GM12878 (cell line): ENCODE data around the gene TRPC3. TPM values are rescaled to one million over a fixed set of nuclear protein-coding genes. Genes with fewer than 3 reads are reported as not detected.
A peak's percentile ranks its signal among the peaks of the same experiment; 100 is the strongest.

ENCODE experiments used
- ATAC-seq: fragments of 200-7000 bp; cut with Tn5 transposase; 3 replicates; pipeline ENCODE4 v1.9.1; 2020; ENCODE audit warnings: mild to moderate bottlenecking, moderate library complexity
- BruUV-seq: library from RNA; stranded (reverse); fragments of 400-500 nt; replicated peaks from 2 replicates; lab custom pipeline; 2021; lab: Mats Ljungman, UMichigan
- CTCF ChIA-PET: fragments of 300-600 bp; sonication (Branson Sonifier 250); formaldehyde crosslinking; extraction: SDS; loops from one replicate; lab custom pipeline; 2021; ENCODE audit warnings: inconsistent platforms; lab: Yijun Ruan, JAX
- POLR2A ChIA-PET: fragments of 350-600 bp; formaldehyde crosslinking; extraction: SDS; loops from one replicate; lab custom pipeline; 2021; ENCODE audit warnings: inconsistent platforms; lab: Charles Lee
- RAD21 ChIA-PET: fragments of 300-600 bp; sonication (Branson Sonifier 250); formaldehyde crosslinking; loops from one replicate; lab custom pipeline; 2023; ENCODE audit warnings: antibody characterized with exemption; ENCODE audit not compliant: unreplicated experiment; lab: Charles Lee
- SMC1A ChIA-PET: fragments of 300-600 bp; sonication (Branson Sonifier 250); formaldehyde crosslinking; loops from one replicate; lab custom pipeline; 2023; ENCODE audit not compliant: unreplicated experiment, uncharacterized antibody; lab: Charles Lee
- DNase-seq: peaks from one replicate; pipeline ENCODE4 v3.0.0-alpha.2; 2011; ENCODE audit warnings: low read depth, low spot score
- FAIRE-seq: peaks from 3 replicates; lab custom pipeline; 2011; peaks lifted over from hg19 to GRCh38; lab: Jason Lieb, UNC
- H2AFZ ChIP-seq: 2 replicates; pipeline ENCODE4 v1.6.0; 2011; ENCODE audit warnings: low read depth, low read length, control low read depth; ENCODE audit not compliant: control insufficient read depth
- H3K27ac ChIP-seq: 2 replicates; pipeline ENCODE4 v1.5.1; 2011; ENCODE audit warnings: control low read depth; ENCODE audit not compliant: control insufficient read depth, insufficient read depth
- H3K27me3 ChIP-seq, 2 experiments: replicated peaks in 1 of 2; 2 replicates each; pipeline versions ENCODE4 v1.6.0 to v1.6.1; 2011; ENCODE audit warnings: low read length in 1 of 2; ENCODE audit not compliant: control insufficient read depth in 2 of 2, insufficient read depth in 2 of 2
- H3K36me3 ChIP-seq, 2 experiments: 2 replicates each; pipeline ENCODE4 v1.5.1; 2011; ENCODE audit warnings: low read length in 1 of 2; ENCODE audit not compliant: control insufficient read depth in 2 of 2, insufficient read depth in 2 of 2
- H3K4me1 ChIP-seq: 2 replicates; pipeline ENCODE4 v1.6.1; 2011; ENCODE audit warnings: mild to moderate bottlenecking, low read length, moderate library complexity, mixed read lengths; ENCODE audit not compliant: control insufficient read depth, insufficient read depth
- H3K4me2 ChIP-seq: 2 replicates; pipeline ENCODE4 v1.6.0; 2011; ENCODE audit warnings: control low read depth; ENCODE audit not compliant: control insufficient read depth, insufficient read depth
- H3K4me3 ChIP-seq: fragments of 200-600 bp; sonication (generic); 2 replicates; pipeline ENCODE4 v1.5.1; 2016
- H3K79me2 ChIP-seq: 2 replicates; pipeline ENCODE4 v1.6.0; 2011; ENCODE audit warnings: low read length; ENCODE audit not compliant: control insufficient read depth, insufficient read depth
- H3K9ac ChIP-seq: 2 replicates; pipeline ENCODE4 v1.8.0; 2011; ENCODE audit warnings: low read length, control low read depth, mixed read lengths; ENCODE audit not compliant: control insufficient read depth, insufficient read depth
- H3K9me3 ChIP-seq: replicated peaks from 3 replicates; pipeline ENCODE4 v1.5.1; 2011; ENCODE audit warnings: mild to moderate bottlenecking, low read length; ENCODE audit not compliant: control insufficient read depth, insufficient read depth
- H4K20me1 ChIP-seq: 2 replicates; pipeline ENCODE4 v1.6.0; 2011; ENCODE audit not compliant: control insufficient read depth, insufficient read depth
- ATF3 ChIP-seq: IDR thresholded peaks from 2 replicates; pipeline ENCODE4 v1.6.1; 2011; ENCODE audit warnings: low read depth, mild to moderate bottlenecking, low read length, moderate library complexity, borderline replicate concordance; ENCODE audit errors: extremely low read depth
- BCL3 ChIP-seq: IDR thresholded peaks from 2 replicates; pipeline ENCODE4 v1.6.1; 2011; ENCODE audit warnings: borderline replicate concordance, low read depth, mild to moderate bottlenecking, moderate library complexity, low read length; ENCODE audit not compliant: insufficient read depth, poor library complexity, severe bottlenecking
- BHLHE40 ChIP-seq, 2 experiments: fragments of 450-650 bp in 1 of 2; IDR thresholded peaks; 2 replicates each; pipeline ENCODE4 v1.6.1; 2011 to 2017; ENCODE audit warnings: low read depth in 2 of 2, borderline replicate concordance in 1 of 2, improper control_type of control experiment in 1 of 2, low read length in 1 of 2, mild to moderate bottlenecking in 1 of 2
- CHD2 ChIP-seq: IDR thresholded peaks from 2 replicates; pipeline ENCODE4 v1.6.1; 2011; ENCODE audit warnings: low read depth, low read length, improper control_type of control experiment, borderline replicate concordance
- HSF1 ChIP-seq: fragments of 150-350 bp; IDR thresholded peaks from 2 replicates; pipeline ENCODE4 v1.6.1; 2014; ENCODE audit warnings: mild to moderate bottlenecking, low read depth, low read length
- IKZF1 ChIP-seq: fragments of 450-650 bp; conservative IDR thresholded peaks from 2 replicates; pipeline ENCODE4 v1.6.1; 2017; ENCODE audit warnings: antibody characterized with exemption, mild to moderate bottlenecking
- JUNB ChIP-seq: IDR thresholded peaks from 2 replicates; pipeline ENCODE4 v1.6.1; 2016; ENCODE audit warnings: antibody characterized with exemption, mild to moderate bottlenecking
- MAX ChIP-seq: IDR thresholded peaks from 2 replicates; pipeline ENCODE4 v1.6.1; 2012; ENCODE audit warnings: low read depth, low read length, improper control_type of control experiment
- MTA3 ChIP-seq: IDR thresholded peaks from 2 replicates; pipeline ENCODE4 v1.6.1; 2012; ENCODE audit warnings: low read length, inconsistent platforms, borderline replicate concordance
- NR2C2 ChIP-seq: IDR thresholded peaks from 2 replicates; pipeline ENCODE4 v1.6.1; 2011; ENCODE audit warnings: borderline replicate concordance, low read depth; ENCODE audit not compliant: control insufficient read depth, insufficient read length
- POLR2A ChIP-seq: IDR thresholded peaks from 2 replicates; pipeline ENCODE4 v1.6.1; 2011; ENCODE audit warnings: low read depth, mild to moderate bottlenecking, low read length
- POLR2AphosphoS5 ChIP-seq: IDR thresholded peaks from 2 replicates; pipeline ENCODE4 v1.6.1; 2011; ENCODE audit warnings: mild to moderate bottlenecking, low read length, inconsistent platforms
- RAD51 ChIP-seq: fragments of 450-650 bp; IDR thresholded peaks from 2 replicates; pipeline ENCODE4 v1.6.1; 2016; ENCODE audit warnings: moderate library complexity, mild to moderate bottlenecking, inconsistent platforms
- SKIL ChIP-seq: fragments of 450-650 bp; IDR thresholded peaks from 2 replicates; pipeline ENCODE4 v1.6.1; 2017; ENCODE audit warnings: mild to moderate bottlenecking, low read depth, inconsistent platforms; ENCODE audit not compliant: poor library complexity, severe bottlenecking
- WRNIP1 ChIP-seq: IDR thresholded peaks from 2 replicates; pipeline ENCODE4 v1.6.1; 2011; ENCODE audit warnings: low read depth, low read length, improper control_type of control experiment, borderline replicate concordance
- WGBS: methylation state at CpG from one replicate; pipeline ENCODE4 v1.1.6; 2016; ENCODE audit warnings: low lambda C conversion rate; ENCODE audit not compliant: insufficient replicate concordance, insufficient coverage; ENCODE audit errors: missing lambda C conversion rate; 5-methylcytosine and 5-hydroxymethylcytosine counted together
- in situ Hi-C: fragments of 300-500 bp; cut with MboI; formaldehyde crosslinking; loops from 9 replicates; pipeline ENCODE4 v1.14.3; 2018; ENCODE audit warnings: mixed read lengths
- intact Hi-C: fragments of 100-400 bp; cut with micrococcal nuclease; formaldehyde crosslinking; loops from one replicate; pipeline ENCODE4 v1.14.2; 2022; ENCODE audit not compliant: unreplicated experiment
- polyA plus RNA-seq, 11 experiments: library from polyadenylated mRNA; depleted of rRNA in 4 of 11; unstranded in 6 of 11; stranded (reverse) in 5 of 11; fragments of >200 nt; fragmentation: Nextera tagmentation in 4 of 11; fragmentation: Illumina TruSeq in 1 of 11; extraction: Ambion mirVana in 4 of 11; extraction: Trizol in 1 of 11; gene quantifications; 1 replicate in 1 of 11; 2 replicates in 10 of 11; pipeline versions ENCODE4 v1.2.1 to v1.2.3, GENCODE V29; 2011 to 2016; ENCODE audit warnings: inconsistent platforms in 2 of 11, missing spikeins in 2 of 11, low read depth in 1 of 11
- total RNA-seq, 4 experiments: library from RNA; depleted of rRNA in 3 of 4; stranded (reverse); fragments of >200 nt in 3 of 4; fragmentation: Illumina TruSeq in 1 of 4; extraction: Trizol in 1 of 4; gene quantifications; 2 replicates each; pipeline versions ENCODE4 v1.2.1 to v1.2.3, GENCODE V29; 2013 to 2021

The TRPC3 gene
- total and polyA plus RNA-seq, 10 of the 15 experiments (the other 5 are each of a cell fraction or from before 2014, with no cell fraction given): not detected

GRCh38 chr4:121869841-121870822 lies 81.7 kb downstream of the TRPC3 start, which contains the start of gene BBS7:
Gene BBS7 (minus strand): TSS chr4:121870474. CDS start chr4:121870313, 161 bp downstream.
- peak within 1 kb of the TSS; percentile 75 for H3K9ac ChIP-seq
- SMC1A ChIA-PET: interaction anchor here (0.6 to 2.4 kb wide), 8 partner anchors 9 to 138 kb away, joined by 3 to 11 read pairs (median 4); partner anchors contain the start of gene CCNA2
- peak within 1 kb of the TSS; percentile 95 for H2AFZ ChIP-seq
- in situ Hi-C loops (no loop called here), intact Hi-C loops (loop anchor here (5.0 kb wide), 1 partner anchor 173 kb away; the partner anchor contains the start of gene ANXA5)
- H3K4me2 ChIP-seq: peak within 1 kb of the TSS; percentile 76
- DNase-seq (peak; percentile 81), FAIRE-seq (peak; percentile 97), ATAC-seq (peak; percentile 99)
- peak within 1 kb of the TSS; percentile 83 for H3K4me3 ChIP-seq
- H3K9me3 ChIP-seq: no peaks in the 10 kb centered on the region
- H3K36me3 ChIP-seq: no peaks in the 10 kb centered on the region
- no peaks in the 10 kb centered on the region for H3K27me3 ChIP-seq
- POLR2A ChIA-PET: interaction anchor here (1.1 to 3.0 kb wide), 4 partner anchors 11 to 174 kb away, joined by 3 to 16 read pairs (median 6); partner anchors contain the start of gene CCNA2
- CTCF ChIA-PET: interaction anchor here (1.0 to 2.7 kb wide), 4 partner anchors 31 to 282 kb away, joined by 3 to 10 read pairs (median 4); partner anchors contain the start of gene BLTP1
- H3K4me1 ChIP-seq: no peaks in the 10 kb centered on the region
- 2% methylated on average over 58 of the region's 58 CpGs for WGBS
- RAD21 ChIA-PET: interaction anchor here (1.1 to 2.7 kb wide), 5 partner anchors 30 to 69 kb away, joined by 3 to 10 read pairs (median 7); partner anchors contain the start of gene EXOSC9
- no TSS peak for BruUV-seq
- H4K20me1 ChIP-seq: no peaks in the 10 kb centered on the region
- peak within 1 kb of the TSS; percentile 42; the same call in 1 of the 2 replicates for H3K27ac ChIP-seq
- no peaks in the 10 kb centered on the region for H3K79me2 ChIP-seq
- TF ChIP-seq ATF3 (no peak), CHD2 (no peak), POLR2A (peak; percentile 88), POLR2AphosphoS5 (peak; percentile 65; the same call in 1 of the 2 replicates), WRNIP1 (no peak), RAD51 (no peak), BHLHE40 (IDR thresholded peaks at IDR 0.05; ENCODE audit: borderline replicate concordance in 1 of 2, low read depth in 2 of 2, low read length in 1 of 2) (peak in 1 of 2 experiments; percentile 41; a peak in 1 of 4 replicates), SKIL (no peak), JUNB (no peak), NR2C2 (no peak), MTA3 (no peak), MAX (no peak), IKZF1 (peak; percentile 63), BCL3 (no peak), HSF1 (no peak)
